Fibroblast of skin of abdomen (primary cell): ENCODE data around the gene SLC2A9.
"Not testable (repeated sequence)": the region's sequence is repeated elsewhere in the genome, so short reads cannot be mapped to it uniquely, and the experiment has no call there.

Experiments used
- DNase-seq: peaks from one replicate; pipeline ENCODE4 v3.0.0-alpha.2; 2013

Gene SLC2A9

DNA sequence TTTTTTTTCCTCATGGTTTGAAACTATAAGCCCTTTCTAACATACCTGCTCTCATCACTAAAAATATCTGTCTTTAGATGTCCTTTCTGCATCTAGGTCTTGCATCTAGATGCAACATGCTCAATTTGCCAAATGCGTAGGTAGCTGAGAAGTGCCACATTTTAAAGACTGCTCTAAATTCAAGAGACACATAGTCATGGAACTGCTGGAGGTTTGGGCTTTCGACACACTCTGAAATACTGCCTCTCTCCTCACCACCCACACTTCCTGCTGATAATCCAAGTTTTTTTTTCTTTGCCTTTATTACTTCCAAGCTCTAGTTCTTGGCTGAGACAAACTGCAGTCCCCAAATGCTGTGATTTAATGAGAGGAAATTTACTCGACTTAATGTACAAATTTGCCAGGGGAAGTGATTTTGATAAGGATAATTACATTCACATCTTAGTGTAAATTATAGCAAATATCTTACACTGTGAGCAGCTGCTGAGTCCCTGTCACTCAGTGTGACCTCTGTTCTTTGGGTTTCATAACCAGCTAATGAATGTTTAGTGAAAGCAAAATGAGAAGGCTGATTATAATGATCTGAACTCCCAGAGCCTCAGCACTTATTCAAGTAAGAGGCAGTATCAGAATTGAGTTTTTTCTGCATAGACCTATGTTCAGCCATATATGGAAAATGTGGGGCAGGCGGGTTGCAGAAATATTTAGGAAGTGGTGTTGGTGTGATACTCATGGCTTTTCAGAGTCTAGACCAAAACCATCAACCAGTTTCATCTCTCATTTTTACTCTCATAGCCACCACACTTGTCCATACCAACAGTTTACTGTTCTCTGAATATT is 208.6 kb downstream of the SLC2A9 start:
- no peak for DNase-seq

DNA sequence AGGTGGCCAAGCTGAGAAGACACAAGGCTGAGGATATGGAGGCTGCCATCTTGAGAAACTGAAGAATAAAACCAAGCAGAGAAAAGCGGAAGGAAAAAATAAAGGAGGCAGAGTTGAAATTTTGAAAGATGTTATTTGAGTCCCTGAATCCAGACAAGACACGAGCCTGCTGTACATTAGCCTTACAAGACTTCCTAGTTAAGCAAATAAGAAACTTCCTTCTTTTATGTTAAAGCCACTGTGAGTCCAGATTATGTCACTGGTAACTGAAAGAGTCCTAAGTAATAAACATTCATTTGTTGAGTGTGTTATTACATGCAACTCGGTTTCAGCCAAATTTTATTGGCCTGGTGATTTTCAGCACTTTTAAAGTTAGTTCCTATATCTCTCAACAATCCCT is 209.5 kb downstream of the SLC2A9 start:
- DNase-seq, result no peak

DNA sequence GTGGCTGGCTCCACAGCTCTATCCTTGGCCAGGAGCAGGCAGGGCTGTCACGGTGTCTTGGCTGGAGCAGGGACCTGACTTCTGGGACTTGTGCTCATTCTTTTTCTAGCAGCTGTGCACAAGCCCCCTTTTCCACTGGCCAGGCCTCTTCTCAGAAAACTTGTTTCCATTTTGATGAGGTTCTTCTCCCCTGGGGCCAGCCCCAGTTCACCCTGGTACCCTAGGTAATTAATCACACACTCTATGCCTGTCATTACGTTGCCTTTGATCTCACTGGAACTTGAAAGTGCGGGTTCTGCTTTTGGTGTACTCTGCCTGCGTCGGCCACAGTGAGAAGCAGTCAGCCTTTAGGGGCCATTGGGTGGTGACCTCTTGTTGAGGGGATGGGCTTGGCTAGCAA is 213.2 kb downstream of the SLC2A9 start:
- DNase-seq, result no peak

DNA sequence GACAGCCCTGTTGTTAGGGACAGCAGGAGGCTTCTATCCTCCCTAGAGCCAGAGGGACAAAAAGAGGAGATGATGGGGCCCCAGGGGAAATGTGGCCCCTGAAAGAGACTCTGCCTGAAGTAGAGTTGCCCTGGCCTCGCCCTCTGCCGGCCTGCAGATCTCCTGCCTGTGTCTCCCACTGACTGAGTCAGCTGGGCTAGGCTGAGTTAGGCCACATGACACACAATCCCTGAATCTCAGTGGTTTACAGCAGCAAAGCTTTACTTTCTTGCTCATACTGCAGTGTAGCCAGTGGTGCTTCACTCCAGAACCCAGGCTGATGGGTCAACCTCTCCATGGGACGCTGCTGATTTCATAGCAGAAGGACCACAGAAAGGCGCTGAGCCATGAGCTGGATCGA is 216.4 kb downstream of the SLC2A9 start:
- no peak for DNase-seq

DNA sequence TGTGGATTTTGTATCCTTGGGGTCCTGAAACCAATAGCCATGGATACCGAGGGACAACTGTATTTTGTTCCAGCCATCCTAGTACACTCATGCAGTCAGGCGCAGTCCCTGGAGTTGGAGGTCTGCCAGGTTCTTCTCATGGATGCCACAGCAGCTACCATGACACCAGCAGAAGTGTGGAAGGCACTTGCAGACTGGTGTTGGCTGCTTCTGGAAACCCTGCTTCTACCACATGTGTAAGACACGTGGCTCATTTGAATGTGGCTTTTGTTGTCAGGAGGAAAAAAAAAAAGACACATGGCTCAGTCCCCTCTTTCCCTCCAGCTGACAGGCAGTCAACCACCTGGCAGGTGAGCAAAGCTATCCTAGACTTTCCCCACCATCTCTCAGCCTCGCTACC is 220.4 kb downstream of the SLC2A9 start:
- no peak for DNase-seq

DNA sequence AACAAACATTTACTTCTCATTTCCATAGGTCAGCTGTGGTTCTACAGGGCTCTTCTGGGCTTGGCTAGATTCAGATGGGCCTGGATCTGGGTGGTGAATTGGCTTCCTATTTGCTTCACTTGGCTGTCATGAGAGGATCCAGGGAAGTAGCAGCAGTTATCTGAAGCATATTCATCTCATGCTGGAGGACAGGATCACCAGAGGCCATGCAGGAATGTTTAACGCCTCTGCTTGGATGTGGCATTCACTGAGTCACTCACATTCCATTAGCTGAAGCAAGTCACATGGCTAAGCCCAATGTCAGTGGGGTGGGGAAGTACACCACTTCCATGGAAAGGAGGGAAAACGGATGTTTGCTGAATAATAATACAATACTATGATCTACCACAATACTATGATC is 224.7 kb downstream of the SLC2A9 start:
- DNase-seq, result not testable (repeated sequence)

DNA sequence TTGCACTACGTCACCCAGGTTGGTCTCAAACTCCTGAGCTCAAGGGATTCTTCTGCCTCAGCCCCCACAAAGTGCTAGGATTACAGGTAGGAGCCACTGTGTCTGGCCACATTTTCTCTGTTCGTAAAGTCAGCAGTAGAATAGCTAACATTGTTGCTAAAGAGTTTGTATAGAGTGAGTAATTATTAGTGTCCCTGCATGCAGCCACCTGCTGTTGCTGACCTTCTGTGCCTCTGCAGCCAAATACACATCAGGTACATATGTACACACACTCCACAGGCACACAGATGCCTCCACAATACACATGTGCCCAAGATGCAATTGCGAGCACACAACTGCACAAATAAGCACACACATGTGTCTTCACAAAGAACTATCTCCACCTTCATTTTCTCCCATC is 228.9 kb downstream of the SLC2A9 start:
- DNase-seq, result no peak

DNA sequence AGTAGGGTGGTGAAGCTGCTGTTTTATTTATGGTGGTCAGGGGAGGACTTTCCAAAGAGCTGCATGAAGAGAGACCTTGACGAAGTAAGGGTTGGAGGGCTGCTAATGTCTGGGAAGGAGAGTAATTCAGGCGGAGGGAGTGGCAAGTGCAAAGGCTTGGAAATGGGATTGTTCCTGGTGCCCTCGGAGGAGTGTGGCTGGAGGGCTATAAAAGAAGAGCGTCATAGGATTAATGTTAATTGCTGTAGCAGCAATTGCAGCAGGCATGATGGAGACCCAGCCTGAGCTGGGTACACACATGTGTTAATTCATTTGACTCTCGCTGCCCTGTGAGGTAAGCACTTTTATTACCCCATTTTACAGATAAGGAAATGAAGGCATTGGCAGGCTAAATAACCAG is 235.4 kb downstream of the SLC2A9 start:
- not testable (repeated sequence) for DNase-seq

DNA sequence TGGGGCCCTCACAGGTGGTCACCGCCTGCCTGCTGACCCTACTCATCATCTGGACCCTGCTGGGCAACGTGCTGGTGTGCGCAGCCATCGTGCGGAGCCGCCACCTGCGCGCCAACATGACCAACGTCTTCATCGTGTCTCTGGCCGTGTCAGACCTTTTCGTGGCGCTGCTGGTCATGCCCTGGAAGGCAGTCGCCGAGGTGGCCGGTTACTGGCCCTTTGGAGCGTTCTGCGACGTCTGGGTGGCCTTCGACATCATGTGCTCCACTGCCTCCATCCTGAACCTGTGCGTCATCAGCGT is 239.2 kb downstream of the SLC2A9 start:
- no peak for DNase-seq

DNA sequence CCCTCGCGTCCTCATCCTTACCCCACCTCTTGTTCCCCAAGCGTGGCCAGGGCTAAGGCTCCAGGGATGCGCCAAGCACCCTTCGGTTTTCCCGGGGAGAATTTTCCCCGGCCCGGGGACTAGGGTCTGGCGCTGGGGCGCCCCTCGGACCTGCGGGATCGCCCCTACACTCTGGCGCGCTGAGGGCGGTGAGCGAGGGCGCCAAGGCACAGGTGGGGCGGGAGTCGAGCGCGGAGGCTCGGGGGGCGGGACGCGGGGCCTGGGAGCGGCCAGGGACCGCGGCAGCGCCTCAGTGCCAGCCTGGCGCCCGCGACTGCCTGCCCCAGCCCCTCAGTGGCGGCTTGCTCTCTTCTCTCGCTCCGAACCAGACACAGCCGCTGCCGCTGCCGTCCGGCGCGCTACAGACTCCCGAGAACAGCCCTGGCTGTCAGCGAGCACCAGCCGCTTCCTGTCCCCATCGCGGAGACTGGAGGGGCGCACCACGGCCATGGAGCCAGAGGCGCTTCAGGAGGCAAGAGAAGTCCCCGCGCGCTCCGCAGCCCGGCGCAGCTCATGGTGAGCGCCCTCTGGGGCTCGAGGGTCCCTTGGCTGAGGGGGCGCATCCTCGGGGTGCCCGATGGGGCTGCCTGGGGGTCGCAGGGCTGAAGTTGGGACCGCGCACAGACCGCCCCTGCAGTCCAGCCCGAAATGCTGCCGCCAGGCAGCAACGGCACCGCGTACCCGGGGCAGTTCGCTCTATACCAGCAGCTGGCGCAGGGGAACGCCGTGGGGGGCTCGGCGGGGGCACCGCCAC is 239.8 kb downstream of the SLC2A9 start, which contains the start of gene DRD5:
Gene DRD5 (plus strand): TSS at position 292 of the 793 bp plus-strand sequence. CDS start 396 bp downstream, at position 688.
- DNase-seq, result no peak
